DOHH2 (cell line): ENCODE data around the gene MRPS25.

ENCODE experiments used
- H3F3A ChIP-seq: fragments of 200-600 bp; sonication (generic), shearing (Covaris generic); 2 replicates; pipeline ENCODE4 v1.6.0; 2016; ENCODE audit warnings: antibody characterized with exemption, mild to moderate bottlenecking; ENCODE audit not compliant: control insufficient read depth, insufficient read depth
- H3K27ac ChIP-seq: fragments of 200-600 bp; sonication (generic); 2 replicates; pipeline ENCODE4 v1.5.1; 2014; ENCODE audit warnings: low read depth, mild to moderate bottlenecking, low read length, moderate library complexity
- H3K27me3 ChIP-seq: fragments of 200-600 bp; sonication (generic); 2 replicates; pipeline ENCODE4 v1.6.1; 2014; ENCODE audit warnings: mild to moderate bottlenecking, low read length, mixed read lengths; ENCODE audit not compliant: control insufficient read depth
- H3K36me3 ChIP-seq: fragments of 200-600 bp; sonication (generic); 2 replicates; pipeline ENCODE4 v1.6.1; 2014; ENCODE audit warnings: mild to moderate bottlenecking, low read length, moderate library complexity, mixed read lengths; ENCODE audit not compliant: control insufficient read depth
- H3K4me1 ChIP-seq: fragments of 200-600 bp; sonication (generic); 2 replicates; pipeline ENCODE4 v1.6.1; 2014; ENCODE audit warnings: mild to moderate bottlenecking, low read length, mixed read lengths; ENCODE audit not compliant: control insufficient read depth
- H3K4me2 ChIP-seq: fragments of 200-600 bp; sonication (generic); 2 replicates; pipeline ENCODE4 v1.6.0; 2014; ENCODE audit warnings: mild to moderate bottlenecking, low read length, moderate library complexity
- H3K4me3 ChIP-seq: fragments of 200-600 bp; sonication (generic); 2 replicates; pipeline ENCODE4 v1.5.1; 2014; ENCODE audit warnings: mild to moderate bottlenecking, low read length, mixed read lengths
- H3K79me2 ChIP-seq: fragments of 200-600 bp; sonication (generic); 2 replicates; pipeline ENCODE4 v1.6.1; 2014; ENCODE audit warnings: mild to moderate bottlenecking, low read length, mixed read lengths; ENCODE audit not compliant: control insufficient read depth
- H3K9me2 ChIP-seq: fragments of 200-600 bp; sonication (generic); replicated peaks from 2 replicates; pipeline ENCODE4 v1.6.1; 2014; ENCODE audit warnings: mild to moderate bottlenecking, low read length, mixed read lengths; ENCODE audit not compliant: control insufficient read depth
- H3K9me3 ChIP-seq: fragments of 200-600 bp; sonication (generic); 2 replicates; pipeline ENCODE4 v1.6.1; 2014; ENCODE audit warnings: antibody characterized with exemption, low read length, mixed read lengths; ENCODE audit not compliant: control insufficient read depth, insufficient read depth
- H4K20me1 ChIP-seq: fragments of 200-600 bp; sonication (generic); 2 replicates; pipeline ENCODE4 v1.6.0; 2014; ENCODE audit warnings: low read depth, mild to moderate bottlenecking, antibody characterized with exemption, low read length, moderate library complexity; ENCODE audit not compliant: control insufficient read depth, insufficient read depth
- EZH2phosphoT487 ChIP-seq: fragments of 200-600 bp; sonication (generic); IDR thresholded peaks from 2 replicates; pipeline ENCODE4 v1.6.1; 2017; ENCODE audit warnings: borderline replicate concordance, mild to moderate bottlenecking, antibody characterized with exemption, low read length, moderate library complexity, mixed read lengths
- TF ChIP-seq, protein P1 (sequence below): fragments of 200-600 bp; sonication (generic); IDR thresholded peaks from one replicate; pipeline ENCODE4 v1.5.1; 2014; ENCODE audit warnings: antibody characterized with exemption, mild to moderate bottlenecking, low read depth, low read length; ENCODE audit not compliant: poor library complexity, severe bottlenecking

Gene MRPS25

DNA sequence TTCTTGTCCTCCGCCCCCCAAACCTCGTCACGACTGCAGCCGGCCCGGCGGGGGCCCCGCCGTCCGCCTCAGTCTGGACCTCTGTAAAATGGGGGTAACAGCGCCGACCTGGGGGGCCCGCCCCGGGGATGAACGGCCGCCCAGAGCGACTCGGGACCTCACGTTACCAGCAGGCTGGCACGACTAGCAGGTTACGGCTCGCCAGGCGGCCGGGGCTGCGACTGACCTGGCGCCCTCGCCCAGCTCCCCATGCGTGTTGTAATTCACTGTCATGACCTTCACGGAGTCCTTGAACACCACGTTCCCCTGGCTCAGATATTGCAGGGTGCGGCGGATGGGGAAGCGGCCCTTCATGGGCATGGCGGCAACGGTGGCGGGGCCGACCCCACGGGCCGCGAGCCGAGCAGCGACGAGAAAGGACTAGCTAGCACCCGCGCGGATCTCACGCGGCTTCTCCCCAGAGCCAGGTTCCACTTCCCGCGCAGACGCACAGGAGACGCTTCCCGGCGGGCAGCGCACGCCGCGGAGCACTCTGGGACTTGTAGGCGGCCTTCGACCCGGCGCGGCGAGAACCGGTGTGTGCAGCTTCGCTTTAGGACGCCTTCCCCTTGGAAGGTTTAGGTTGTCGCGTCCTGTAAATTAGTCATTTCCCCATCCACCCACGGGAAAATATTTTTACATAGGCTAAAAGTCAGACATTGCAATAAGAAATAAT is at the start of gene MRPS25:
Gene MRPS25, minus strand, starts transcription at position 481 of the 715 bp plus-strand sequence. Its CDS starts 121 bp downstream, at position 360.
- peak within 1 kb of the TSS; percentile 47 for H3K27ac ChIP-seq
- H3K4me2 ChIP-seq, result peak within 1 kb of the TSS; percentile 92
- 0 out of 2 replicates have a peak, but pooled peaks cover 6% of the 10 kb centered on the region for H3F3A ChIP-seq
- H4K20me1 ChIP-seq, result peaks cover 11% of the 10 kb centered on the region
- H3K4me1 ChIP-seq, result peaks cover 19% of the 10 kb centered on the region
- peaks cover 45% of the 10 kb centered on the region for H3K79me2 ChIP-seq
- TF ChIP-seq, protein P1, sequence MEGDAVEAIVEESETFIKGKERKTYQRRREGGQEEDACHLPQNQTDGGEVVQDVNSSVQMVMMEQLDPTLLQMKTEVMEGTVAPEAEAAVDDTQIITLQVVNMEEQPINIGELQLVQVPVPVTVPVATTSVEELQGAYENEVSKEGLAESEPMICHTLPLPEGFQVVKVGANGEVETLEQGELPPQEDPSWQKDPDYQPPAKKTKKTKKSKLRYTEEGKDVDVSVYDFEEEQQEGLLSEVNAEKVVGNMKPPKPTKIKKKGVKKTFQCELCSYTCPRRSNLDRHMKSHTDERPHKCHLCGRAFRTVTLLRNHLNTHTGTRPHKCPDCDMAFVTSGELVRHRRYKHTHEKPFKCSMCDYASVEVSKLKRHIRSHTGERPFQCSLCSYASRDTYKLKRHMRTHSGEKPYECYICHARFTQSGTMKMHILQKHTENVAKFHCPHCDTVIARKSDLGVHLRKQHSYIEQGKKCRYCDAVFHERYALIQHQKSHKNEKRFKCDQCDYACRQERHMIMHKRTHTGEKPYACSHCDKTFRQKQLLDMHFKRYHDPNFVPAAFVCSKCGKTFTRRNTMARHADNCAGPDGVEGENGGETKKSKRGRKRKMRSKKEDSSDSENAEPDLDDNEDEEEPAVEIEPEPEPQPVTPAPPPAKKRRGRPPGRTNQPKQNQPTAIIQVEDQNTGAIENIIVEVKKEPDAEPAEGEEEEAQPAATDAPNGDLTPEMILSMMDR, result no peak
- TF ChIP-seq EZH2phosphoT487, result no peak
- H3K27me3 ChIP-seq, result no peaks in the 10 kb centered on the region
- peaks cover 24% of the 10 kb centered on the region for H3K36me3 ChIP-seq
- H3K9me3 ChIP-seq, result no peaks in the 10 kb centered on the region
- H3K4me3 ChIP-seq, result peak within 1 kb of the TSS; percentile 95
- no peaks in the 10 kb centered on the region for H3K9me2 ChIP-seq

DNA sequence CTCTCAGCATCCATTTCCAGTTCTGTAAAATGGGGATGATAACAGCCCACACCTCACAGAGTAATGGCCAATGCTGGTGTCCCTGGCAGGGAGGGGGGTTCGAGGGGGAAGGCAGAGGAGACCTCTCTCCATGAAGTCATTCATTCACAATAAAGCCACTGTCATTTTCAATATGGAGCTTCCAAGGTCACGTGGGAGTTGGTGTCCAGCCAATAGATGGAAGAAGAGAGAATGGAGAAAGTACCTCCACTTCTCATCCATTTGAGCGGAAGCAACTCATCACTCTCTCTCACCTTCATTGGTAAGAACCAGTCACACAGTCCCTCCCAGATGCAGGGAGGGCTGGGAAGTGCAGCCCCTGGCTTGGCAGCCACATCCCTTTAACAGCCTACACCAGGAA is 48.8 kb upstream of the MRPS25 start:
- no peaks in the 10 kb centered on the region for H3K36me3 ChIP-seq
- H3K4me1 ChIP-seq, result no peaks in the 10 kb centered on the region
- H3K4me2 ChIP-seq, result no peak overlapping the region
- H3K9me2 ChIP-seq, result no peaks in the 10 kb centered on the region
- no peaks in the 10 kb centered on the region for H3K9me3 ChIP-seq
- no peaks in the 10 kb centered on the region for H3K79me2 ChIP-seq
- H3F3A ChIP-seq, result no peaks in the 10 kb centered on the region
- H3K27ac ChIP-seq, result no peak overlapping the region
- H3K4me3 ChIP-seq, result no peak overlapping the region
- H4K20me1 ChIP-seq, result no peaks in the 10 kb centered on the region
- no peak for TF ChIP-seq EZH2phosphoT487
- TF ChIP-seq, protein P1, result no peak
- H3K27me3 ChIP-seq, result 0 out of 2 replicates have a peak, but pooled peaks cover 2% of the 10 kb centered on the region

DNA sequence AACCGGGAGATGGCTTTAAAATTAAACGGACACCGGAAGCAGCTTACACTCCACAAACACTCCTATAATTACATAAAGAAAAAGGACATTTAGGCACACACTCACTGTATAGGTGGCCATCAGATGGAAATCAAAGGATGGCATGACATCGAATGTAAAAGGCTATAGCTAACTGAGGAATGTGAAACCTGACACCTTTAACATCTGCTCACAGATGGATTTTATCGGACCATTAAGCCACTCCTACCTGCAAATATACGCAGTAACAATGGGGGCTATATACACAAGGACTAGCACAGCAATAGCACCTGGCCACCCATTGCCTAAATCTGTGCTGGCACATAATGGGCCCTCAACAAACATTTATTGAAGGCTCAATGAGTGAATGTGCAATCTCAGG is 48.4 kb upstream of the MRPS25 start:
- Histone ChIP-seq H3K9me2 (no peaks in the 10 kb centered on the region), H3K4me3 (no peak overlapping the region), H3K36me3 (no peaks in the 10 kb centered on the region), H3F3A (no peaks in the 10 kb centered on the region), H3K79me2 (no peaks in the 10 kb centered on the region), H4K20me1 (no peaks in the 10 kb centered on the region), H3K27me3 (0 out of 2 replicates have a peak, but pooled peaks cover 2% of the 10 kb centered on the region), H3K4me1 (no peaks in the 10 kb centered on the region), H3K9me3 (no peaks in the 10 kb centered on the region), H3K4me2 (no peak overlapping the region), H3K27ac (no peak overlapping the region)
- TF ChIP-seq EZH2phosphoT487, result no peak
- TF ChIP-seq, protein P1, result no peak
